K562 (cell line): ENCODE measurements around the gene TMEM150A. TPM values are rescaled to one million over a fixed set of nuclear protein-coding genes. Genes with fewer than 3 reads are reported as not detected.

Source experiments
- ATAC-seq: fragments of 200-7000 bp; cut with Tn5 transposase; 3 replicates; pipeline ENCODE4 v1.9.1; 2020; ENCODE audit warnings: moderate library complexity
- BruUV-seq: library from RNA; stranded (reverse); fragments of 400-500 nt; replicated peaks from 2 replicates; lab custom pipeline; 2021; lab: Mats Ljungman, UMichigan
- CTCF ChIA-PET: fragments of 300-600 bp; formaldehyde crosslinking; extraction: SDS; loops from one replicate; lab custom pipeline; 2021; ENCODE audit warnings: low intra/inter-chr PET ratio; lab: Yijun Ruan, JAX
- POLR2A ChIA-PET: fragments of 300-600, 350-650 bp; sonication (Branson Sonifier 250); formaldehyde crosslinking; extraction: SDS; loops from one replicate; lab custom pipeline; 2021; ENCODE audit warnings: antibody characterized with exemption, inconsistent platforms; lab: Yijun Ruan, JAX
- DNase-seq, 4 experiments: peaks; one replicate each; pipeline versions ENCODE4 v3.0.0 to v3.0.0-alpha.2; 2011 to 2018; ENCODE audit warnings: low spot score in 3 of 4, mixed read lengths in 3 of 4; ENCODE audit errors: extremely low read depth in 1 of 4
- FAIRE-seq: peaks from 2 replicates; lab custom pipeline; 2011; peaks lifted over from hg19 to GRCh38; lab: Jason Lieb, UNC
- H2AFZ ChIP-seq: 2 replicates; pipeline ENCODE4 v1.6.0; 2011; ENCODE audit warnings: low read depth, low read length, control low read depth, inconsistent platforms
- H3K27ac ChIP-seq: fragments of 200-600 bp; 3 replicates; pipeline ENCODE4 v1.8.0; 2011; ENCODE audit warnings: low read depth, mild to moderate bottlenecking, control low read depth, inconsistent platforms, low read length, moderate library complexity, mixed read lengths; ENCODE audit errors: extremely low read depth
- H3K27me3 ChIP-seq, 2 experiments: fragments of 300-600 bp in 1 of 2; 2 replicates in 1 of 2; 3 replicates in 1 of 2; pipeline versions ENCODE4 v1.6.0 to v1.8.0; 2011; ENCODE audit warnings: inconsistent platforms in 2 of 2, low read length in 2 of 2, mild to moderate bottlenecking in 1 of 2, mixed read lengths in 1 of 2, moderate library complexity in 1 of 2; ENCODE audit not compliant: control insufficient read depth in 2 of 2, insufficient read depth in 2 of 2
- H3K36me3 ChIP-seq: fragments of 300-600 bp; 3 replicates; pipeline ENCODE4 v1.8.0; 2011; ENCODE audit warnings: mild to moderate bottlenecking, low read length, inconsistent platforms; ENCODE audit not compliant: control insufficient read depth, insufficient read depth
- H3K4me1 ChIP-seq, 2 experiments: fragments of 200-600 bp in 1 of 2; replicated peaks in 1 of 2; 2 replicates in 1 of 2; 3 replicates in 1 of 2; pipeline versions ENCODE4 v1.5.1 to v1.8.0; 2011; ENCODE audit warnings: inconsistent platforms in 2 of 2, low read length in 2 of 2, mild to moderate bottlenecking in 1 of 2, mixed read lengths in 1 of 2, moderate library complexity in 1 of 2; ENCODE audit not compliant: control insufficient read depth in 2 of 2, insufficient read depth in 2 of 2
- H3K4me2 ChIP-seq: 2 replicates; pipeline ENCODE4 v1.6.1; 2011; ENCODE audit warnings: low read length, control low read depth, inconsistent platforms, mixed read lengths; ENCODE audit not compliant: insufficient read depth
- H3K4me3 ChIP-seq: fragments of 200-600 bp; sonication (generic), shearing (Covaris generic); 2 replicates; pipeline ENCODE4 v1.5.1; 2016; ENCODE audit warnings: control low read depth, inconsistent platforms
- H3K79me2 ChIP-seq: fragments of 200-600 bp; 3 replicates; pipeline ENCODE4 v1.8.0; 2011; ENCODE audit warnings: low read length, inconsistent platforms; ENCODE audit not compliant: control insufficient read depth, insufficient read depth
- H3K9ac ChIP-seq, 2 experiments: 2 replicates each; pipeline versions ENCODE4 v1.6.0 to v1.6.1; 2011; ENCODE audit warnings: low read depth in 2 of 2, low read length in 2 of 2, control low read depth in 1 of 2, inconsistent platforms in 1 of 2, mild to moderate bottlenecking in 1 of 2, mixed read lengths in 1 of 2; ENCODE audit not compliant: insufficient read depth in 1 of 2
- H3K9me1 ChIP-seq: one replicate; pipeline ENCODE4 v1.6.0; 2011; ENCODE audit warnings: inconsistent platforms, mild to moderate bottlenecking, low read length, moderate library complexity; ENCODE audit not compliant: control insufficient read depth, insufficient read depth
- H3K9me3 ChIP-seq: replicated peaks from 2 replicates; pipeline ENCODE4 v1.5.1; 2011; ENCODE audit warnings: low read depth, low read length, inconsistent platforms; ENCODE audit not compliant: control insufficient read depth, insufficient read depth
- H4K20me1 ChIP-seq: replicated peaks from 2 replicates; pipeline ENCODE4 v1.6.1; 2011; ENCODE audit warnings: low read length, inconsistent platforms, mixed read lengths; ENCODE audit not compliant: control insufficient read depth, insufficient read depth
- ESRRA ChIP-seq: fragments of 450-650 bp; IDR thresholded peaks from 2 replicates; pipeline ENCODE4 v1.6.1; 2014; ENCODE audit warnings: low read depth, mild to moderate bottlenecking, moderate library complexity, borderline replicate concordance
- NRF1 ChIP-seq, 2 experiments: fragments of 450-650 bp; IDR thresholded peaks in 1 of 2; conservative IDR thresholded peaks in 1 of 2; 2 replicates each; pipeline ENCODE4 v1.6.1; 2014; ENCODE audit warnings: mild to moderate bottlenecking in 2 of 2
- POLR2AphosphoS2 ChIP-seq: IDR thresholded peaks from 2 replicates; pipeline ENCODE4 v1.6.1; 2012; ENCODE audit warnings: low read length, improper control_type of control experiment
- SIN3B ChIP-seq: fragments of 450-650 bp; IDR thresholded peaks from 2 replicates; pipeline ENCODE4 v1.6.1; 2017; ENCODE audit warnings: low read depth, mild to moderate bottlenecking, moderate library complexity
- SMARCA5 ChIP-seq: fragments of 450-650 bp; IDR thresholded peaks from 2 replicates; pipeline ENCODE4 v1.6.1; 2016
- SMARCE1 ChIP-seq: fragments of 450-650 bp; IDR thresholded peaks from 2 replicates; pipeline ENCODE4 v1.7.1; 2016; ENCODE audit warnings: mild to moderate bottlenecking
- ZNF165 ChIP-seq: fragments of 250-450 bp; sonication (Bioruptor Pico); IDR thresholded peaks from 2 replicates; pipeline ENCODE4 v1.4.0; 2020; ENCODE audit warnings: borderline replicate concordance
- WGBS: fragments of 100-300 bp; shearing (Covaris generic); methylation state at CpG from one replicate; pipeline ENCODE4 v1.1.6; 2016; ENCODE audit warnings: low coverage, mixed read lengths; ENCODE audit not compliant: insufficient coverage; ENCODE audit errors: missing lambda C conversion rate; 5-methylcytosine and 5-hydroxymethylcytosine counted together
- in situ Hi-C: fragments of 300-500 bp; cut with MboI; formaldehyde crosslinking; loops from 4 replicates; pipeline ENCODE4 v1.15.0; 2018; ENCODE audit warnings: inconsistent platforms, mixed read lengths
- intact Hi-C: fragments of 100-400 bp; cut with micrococcal nuclease; formaldehyde crosslinking; loops from 2 replicates; pipeline ENCODE4 v1.14.2; 2022
- polyA plus RNA-seq, 8 experiments: library from polyadenylated mRNA; depleted of rRNA in 4 of 8; stranded (reverse) in 5 of 8; unstranded in 3 of 8; fragments of >200 nt; fragmentation: Nextera tagmentation in 2 of 8; fragmentation: Illumina TruSeq in 1 of 8; extraction: Ambion mirVana in 2 of 8; extraction: Trizol in 1 of 8; gene quantifications; 2 replicates each; pipeline versions ENCODE4 v1.2.1 to v1.2.3, GENCODE V29; 2011 to 2014; ENCODE audit warnings: inconsistent platforms in 1 of 8, missing spikeins in 1 of 8
- total RNA-seq, 7 experiments: library from RNA; depleted of rRNA in 6 of 7; stranded (reverse); fragments of >200 nt in 6 of 7; fragmentation: Illumina TruSeq in 2 of 7; extraction: Trizol in 2 of 7; gene quantifications; 2 replicates each; pipeline versions ENCODE4 v1.2.1 to v1.2.3, GENCODE V29; 2011 to 2021; ENCODE audit warnings: low replicate concordance in 1 of 7
- TF ChIP-seq, protein P1 (sequence below): fragments of 450-650 bp; IDR thresholded peaks from 2 replicates; pipeline ENCODE4 v1.7.1; 2018; ENCODE audit warnings: mild to moderate bottlenecking, low read depth; ENCODE audit not compliant: partially characterized antibody
- TF ChIP-seq, protein P2 (sequence below): fragments of 200-600 bp; sonication (generic); IDR thresholded peaks from one replicate; pipeline ENCODE4 v1.6.1; 2012; ENCODE audit warnings: mild to moderate bottlenecking, low read depth, low read length, inconsistent platforms

The TMEM150A gene
- total and polyA plus RNA-seq, 9 of the 15 experiments (the other 6 are each of a cell fraction or from before 2014, with no cell fraction given) = 3.9 to 17.1 (median 8.4) TPM

DNA sequence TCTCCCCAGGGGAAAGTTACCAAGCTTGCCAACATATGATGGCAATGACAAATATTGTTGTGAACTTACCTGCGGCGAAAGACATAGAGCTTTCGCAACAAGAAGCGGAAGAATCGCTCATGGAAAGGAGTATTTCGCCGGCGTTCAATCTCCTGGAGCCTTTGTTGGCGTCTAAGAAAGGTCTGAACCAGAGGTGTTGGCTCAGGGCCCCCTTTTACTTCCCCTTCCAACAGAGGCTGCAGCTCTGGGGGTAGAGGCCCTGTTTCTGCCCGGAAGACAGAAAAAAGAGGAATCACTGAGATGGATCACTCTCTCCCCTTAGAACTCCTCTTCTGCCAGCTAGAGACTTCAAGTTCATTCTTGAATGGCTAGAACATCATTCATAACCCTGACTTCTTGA is 52.0 kb downstream of the TMEM150A start:
- H3K27me3 ChIP-seq = no peaks in the 10 kb centered on the region
- peaks cover 69% of the 10 kb centered on the region for H3K36me3 ChIP-seq
- peaks cover 6% of the 10 kb centered on the region for H4K20me1 ChIP-seq
- H2AFZ ChIP-seq = no peak overlapping the region
- ATAC-seq = no peak
- in situ Hi-C loops = no loop called here
- H3K9ac ChIP-seq = no peak overlapping the region
- no peak overlapping the region for H3K4me3 ChIP-seq
- H3K79me2 ChIP-seq = no peaks in the 10 kb centered on the region
- ChIA-PET POLR2A (interaction anchor here (0.8 to 24.3 kb wide), 10 partner anchors 5 to 196 kb away, joined by 3 to 1576 read pairs (median 7); partner anchors contain the start of genes C2orf68, CAPG, ELMOD3 and GGCX), CTCF (interaction anchor here (2.7 to 4.5 kb wide), 2 partner anchors 129 to 159 kb away, joined by 32 to 63 read pairs; no protein-coding TSS in a partner anchor)
- no peaks in the 10 kb centered on the region; a peak in 1 of 5 replicates for H3K4me1 ChIP-seq
- no peaks in the 10 kb centered on the region for H3K9me1 ChIP-seq
- no peak overlapping the region for H3K4me2 ChIP-seq
- no peak overlapping the region for H3K27ac ChIP-seq
- no TSS peak for BruUV-seq
- no peak for DNase-seq
- no peak for FAIRE-seq
- H3K9me3 ChIP-seq = no peaks in the 10 kb centered on the region
- WGBS = 96% methylated on average over 10 of the region's 10 CpGs
- intact Hi-C loops = loop anchor here (5.0 kb wide), 1 partner anchor 223 kb away; the partner anchor contains the start of gene TGOLN2
- no peak for TF ChIP-seq SMARCA5
- no peak for TF ChIP-seq NRF1 (conservative IDR thresholded peaks at IDR 0.05 in 1 of 2, IDR thresholded peaks at IDR 0.05 in 1 of 2)
- no peak for TF ChIP-seq ZNF165 (CRISPR knock-in tag)
- TF ChIP-seq, protein P1, sequence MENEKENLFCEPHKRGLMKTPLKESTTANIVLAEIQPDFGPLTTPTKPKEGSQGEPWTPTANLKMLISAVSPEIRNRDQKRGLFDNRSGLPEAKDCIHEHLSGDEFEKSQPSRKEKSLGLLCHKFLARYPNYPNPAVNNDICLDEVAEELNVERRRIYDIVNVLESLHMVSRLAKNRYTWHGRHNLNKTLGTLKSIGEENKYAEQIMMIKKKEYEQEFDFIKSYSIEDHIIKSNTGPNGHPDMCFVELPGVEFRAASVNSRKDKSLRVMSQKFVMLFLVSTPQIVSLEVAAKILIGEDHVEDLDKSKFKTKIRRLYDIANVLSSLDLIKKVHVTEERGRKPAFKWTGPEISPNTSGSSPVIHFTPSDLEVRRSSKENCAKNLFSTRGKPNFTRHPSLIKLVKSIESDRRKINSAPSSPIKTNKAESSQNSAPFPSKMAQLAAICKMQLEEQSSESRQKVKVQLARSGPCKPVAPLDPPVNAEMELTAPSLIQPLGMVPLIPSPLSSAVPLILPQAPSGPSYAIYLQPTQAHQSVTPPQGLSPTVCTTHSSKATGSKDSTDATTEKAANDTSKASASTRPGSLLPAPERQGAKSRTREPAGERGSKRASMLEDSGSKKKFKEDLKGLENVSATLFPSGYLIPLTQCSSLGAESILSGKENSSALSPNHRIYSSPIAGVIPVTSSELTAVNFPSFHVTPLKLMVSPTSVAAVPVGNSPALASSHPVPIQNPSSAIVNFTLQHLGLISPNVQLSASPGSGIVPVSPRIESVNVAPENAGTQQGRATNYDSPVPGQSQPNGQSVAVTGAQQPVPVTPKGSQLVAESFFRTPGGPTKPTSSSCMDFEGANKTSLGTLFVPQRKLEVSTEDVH = no peak
- TF ChIP-seq, protein P2, sequence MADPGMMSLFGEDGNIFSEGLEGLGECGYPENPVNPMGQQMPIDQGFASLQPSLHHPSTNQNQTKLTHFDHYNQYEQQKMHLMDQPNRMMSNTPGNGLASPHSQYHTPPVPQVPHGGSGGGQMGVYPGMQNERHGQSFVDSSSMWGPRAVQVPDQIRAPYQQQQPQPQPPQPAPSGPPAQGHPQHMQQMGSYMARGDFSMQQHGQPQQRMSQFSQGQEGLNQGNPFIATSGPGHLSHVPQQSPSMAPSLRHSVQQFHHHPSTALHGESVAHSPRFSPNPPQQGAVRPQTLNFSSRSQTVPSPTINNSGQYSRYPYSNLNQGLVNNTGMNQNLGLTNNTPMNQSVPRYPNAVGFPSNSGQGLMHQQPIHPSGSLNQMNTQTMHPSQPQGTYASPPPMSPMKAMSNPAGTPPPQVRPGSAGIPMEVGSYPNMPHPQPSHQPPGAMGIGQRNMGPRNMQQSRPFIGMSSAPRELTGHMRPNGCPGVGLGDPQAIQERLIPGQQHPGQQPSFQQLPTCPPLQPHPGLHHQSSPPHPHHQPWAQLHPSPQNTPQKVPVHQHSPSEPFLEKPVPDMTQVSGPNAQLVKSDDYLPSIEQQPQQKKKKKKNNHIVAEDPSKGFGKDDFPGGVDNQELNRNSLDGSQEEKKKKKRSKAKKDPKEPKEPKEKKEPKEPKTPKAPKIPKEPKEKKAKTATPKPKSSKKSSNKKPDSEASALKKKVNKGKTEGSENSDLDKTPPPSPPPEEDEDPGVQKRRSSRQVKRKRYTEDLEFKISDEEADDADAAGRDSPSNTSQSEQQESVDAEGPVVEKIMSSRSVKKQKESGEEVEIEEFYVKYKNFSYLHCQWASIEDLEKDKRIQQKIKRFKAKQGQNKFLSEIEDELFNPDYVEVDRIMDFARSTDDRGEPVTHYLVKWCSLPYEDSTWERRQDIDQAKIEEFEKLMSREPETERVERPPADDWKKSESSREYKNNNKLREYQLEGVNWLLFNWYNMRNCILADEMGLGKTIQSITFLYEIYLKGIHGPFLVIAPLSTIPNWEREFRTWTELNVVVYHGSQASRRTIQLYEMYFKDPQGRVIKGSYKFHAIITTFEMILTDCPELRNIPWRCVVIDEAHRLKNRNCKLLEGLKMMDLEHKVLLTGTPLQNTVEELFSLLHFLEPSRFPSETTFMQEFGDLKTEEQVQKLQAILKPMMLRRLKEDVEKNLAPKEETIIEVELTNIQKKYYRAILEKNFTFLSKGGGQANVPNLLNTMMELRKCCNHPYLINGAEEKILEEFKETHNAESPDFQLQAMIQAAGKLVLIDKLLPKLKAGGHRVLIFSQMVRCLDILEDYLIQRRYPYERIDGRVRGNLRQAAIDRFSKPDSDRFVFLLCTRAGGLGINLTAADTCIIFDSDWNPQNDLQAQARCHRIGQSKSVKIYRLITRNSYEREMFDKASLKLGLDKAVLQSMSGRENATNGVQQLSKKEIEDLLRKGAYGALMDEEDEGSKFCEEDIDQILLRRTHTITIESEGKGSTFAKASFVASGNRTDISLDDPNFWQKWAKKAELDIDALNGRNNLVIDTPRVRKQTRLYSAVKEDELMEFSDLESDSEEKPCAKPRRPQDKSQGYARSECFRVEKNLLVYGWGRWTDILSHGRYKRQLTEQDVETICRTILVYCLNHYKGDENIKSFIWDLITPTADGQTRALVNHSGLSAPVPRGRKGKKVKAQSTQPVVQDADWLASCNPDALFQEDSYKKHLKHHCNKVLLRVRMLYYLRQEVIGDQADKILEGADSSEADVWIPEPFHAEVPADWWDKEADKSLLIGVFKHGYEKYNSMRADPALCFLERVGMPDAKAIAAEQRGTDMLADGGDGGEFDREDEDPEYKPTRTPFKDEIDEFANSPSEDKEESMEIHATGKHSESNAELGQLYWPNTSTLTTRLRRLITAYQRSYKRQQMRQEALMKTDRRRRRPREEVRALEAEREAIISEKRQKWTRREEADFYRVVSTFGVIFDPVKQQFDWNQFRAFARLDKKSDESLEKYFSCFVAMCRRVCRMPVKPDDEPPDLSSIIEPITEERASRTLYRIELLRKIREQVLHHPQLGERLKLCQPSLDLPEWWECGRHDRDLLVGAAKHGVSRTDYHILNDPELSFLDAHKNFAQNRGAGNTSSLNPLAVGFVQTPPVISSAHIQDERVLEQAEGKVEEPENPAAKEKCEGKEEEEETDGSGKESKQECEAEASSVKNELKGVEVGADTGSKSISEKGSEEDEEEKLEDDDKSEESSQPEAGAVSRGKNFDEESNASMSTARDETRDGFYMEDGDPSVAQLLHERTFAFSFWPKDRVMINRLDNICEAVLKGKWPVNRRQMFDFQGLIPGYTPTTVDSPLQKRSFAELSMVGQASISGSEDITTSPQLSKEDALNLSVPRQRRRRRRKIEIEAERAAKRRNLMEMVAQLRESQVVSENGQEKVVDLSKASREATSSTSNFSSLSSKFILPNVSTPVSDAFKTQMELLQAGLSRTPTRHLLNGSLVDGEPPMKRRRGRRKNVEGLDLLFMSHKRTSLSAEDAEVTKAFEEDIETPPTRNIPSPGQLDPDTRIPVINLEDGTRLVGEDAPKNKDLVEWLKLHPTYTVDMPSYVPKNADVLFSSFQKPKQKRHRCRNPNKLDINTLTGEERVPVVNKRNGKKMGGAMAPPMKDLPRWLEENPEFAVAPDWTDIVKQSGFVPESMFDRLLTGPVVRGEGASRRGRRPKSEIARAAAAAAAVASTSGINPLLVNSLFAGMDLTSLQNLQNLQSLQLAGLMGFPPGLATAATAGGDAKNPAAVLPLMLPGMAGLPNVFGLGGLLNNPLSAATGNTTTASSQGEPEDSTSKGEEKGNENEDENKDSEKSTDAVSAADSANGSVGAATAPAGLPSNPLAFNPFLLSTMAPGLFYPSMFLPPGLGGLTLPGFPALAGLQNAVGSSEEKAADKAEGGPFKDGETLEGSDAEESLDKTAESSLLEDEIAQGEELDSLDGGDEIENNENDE = no peak
- TF ChIP-seq SMARCE1 = no peak
- TF ChIP-seq SIN3B = no peak
- TF ChIP-seq ESRRA = no peak
- no peak for TF ChIP-seq POLR2AphosphoS2
